ENCODE data around the gene KRTAP10-3.

DNA sequence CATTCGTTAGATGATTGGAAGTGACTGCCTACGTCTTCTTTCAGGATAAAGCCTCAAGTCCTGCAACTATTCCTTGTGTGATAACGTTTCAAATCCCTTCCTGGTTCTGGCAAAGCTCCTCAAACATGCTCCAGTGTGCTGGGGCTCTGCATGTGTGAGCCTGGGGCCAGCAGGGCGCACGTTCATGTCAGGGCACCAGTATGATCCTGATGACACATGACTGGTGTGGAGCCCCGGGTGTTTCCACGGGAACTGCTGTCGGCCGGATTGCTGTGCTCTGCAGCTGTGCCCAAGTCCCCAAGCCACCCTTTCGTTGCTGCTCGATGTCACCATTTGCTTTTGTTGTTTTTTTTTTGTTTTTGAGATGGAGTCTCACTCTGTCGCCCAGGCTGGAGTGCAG lies 39.9 kb downstream of the KRTAP10-3 start:
- TF ChIP-seq, protein P1, sequence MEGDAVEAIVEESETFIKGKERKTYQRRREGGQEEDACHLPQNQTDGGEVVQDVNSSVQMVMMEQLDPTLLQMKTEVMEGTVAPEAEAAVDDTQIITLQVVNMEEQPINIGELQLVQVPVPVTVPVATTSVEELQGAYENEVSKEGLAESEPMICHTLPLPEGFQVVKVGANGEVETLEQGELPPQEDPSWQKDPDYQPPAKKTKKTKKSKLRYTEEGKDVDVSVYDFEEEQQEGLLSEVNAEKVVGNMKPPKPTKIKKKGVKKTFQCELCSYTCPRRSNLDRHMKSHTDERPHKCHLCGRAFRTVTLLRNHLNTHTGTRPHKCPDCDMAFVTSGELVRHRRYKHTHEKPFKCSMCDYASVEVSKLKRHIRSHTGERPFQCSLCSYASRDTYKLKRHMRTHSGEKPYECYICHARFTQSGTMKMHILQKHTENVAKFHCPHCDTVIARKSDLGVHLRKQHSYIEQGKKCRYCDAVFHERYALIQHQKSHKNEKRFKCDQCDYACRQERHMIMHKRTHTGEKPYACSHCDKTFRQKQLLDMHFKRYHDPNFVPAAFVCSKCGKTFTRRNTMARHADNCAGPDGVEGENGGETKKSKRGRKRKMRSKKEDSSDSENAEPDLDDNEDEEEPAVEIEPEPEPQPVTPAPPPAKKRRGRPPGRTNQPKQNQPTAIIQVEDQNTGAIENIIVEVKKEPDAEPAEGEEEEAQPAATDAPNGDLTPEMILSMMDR (optimal IDR thresholded peaks at IDR 0.05 in 1 of 3, IDR thresholded peaks at IDR 0.05 in 1 of 3, conservative IDR thresholded peaks at IDR 0.05 in 1 of 3; ENCODE audit: extremely low read depth in 1 of 3, insufficient read depth in 2 of 3, low read length in 3 of 3) = no peak
- no peak for TF ChIP-seq EZH2 (IDR thresholded peaks at IDR 0.05; ENCODE audit: low read length)

All from keratinocyte (primary cell).